ENCODE results near the gene ANKS6. TPM values are rescaled to one million over a fixed set of nuclear protein-coding genes. Genes with fewer than 3 reads are reported as not detected.

ANKS6 gene
- total RNA-seq, 1 experiment from 2014 or later = 46.3 TPM

GRCh38 chr9:98801561-98801960, 5.2 kb upstream of the ANKS6 start:
- Histone ChIP-seq H2BK20ac (ENCODE audit: low read depth, low read length, poor library complexity, severe bottlenecking) (no peak overlapping the region), H3K23ac (ENCODE audit: insufficient read length, low read depth, low read length) (no peak overlapping the region), H2BK5ac (ENCODE audit: insufficient read length, low read length) (no peak overlapping the region), H2BK12ac (ENCODE audit: insufficient read length, low read depth, low read length) (no peak overlapping the region), H3K79me2 (ENCODE audit: insufficient read depth, low read length) (no peaks in the 10 kb centered on the region), H3K14ac (ENCODE audit: insufficient read depth, low read length) (no peak overlapping the region), H4K5ac (ENCODE audit: insufficient read length, low read depth, low read length) (no peak overlapping the region), H3K79me1 (ENCODE audit: insufficient read depth, low read depth, low read length, poor library complexity, severe bottlenecking) (no peaks in the 10 kb centered on the region), H2AFZ (ENCODE audit: low read length) (no peak overlapping the region), H2AK5ac (ENCODE audit: insufficient read length, low read length) (no peak overlapping the region), H2BK15ac (ENCODE audit: low read depth, low read length) (no peak overlapping the region), H3K18ac (ENCODE audit: insufficient read length, low read depth, low read length) (no peak overlapping the region), H3K9ac (ENCODE audit: extremely low read depth, insufficient read length, low read length) (no peak overlapping the region), H3K9me3 (ENCODE audit: control insufficient read depth, low read depth, low read length) (no peaks in the 10 kb centered on the region), H2BK120ac (ENCODE audit: low read depth, low read length, poor library complexity, severe bottlenecking) (no peak overlapping the region), H3K27ac (ENCODE audit: insufficient read length, low read depth, low read length) (no peak overlapping the region), H4K8ac (replicated peaks; ENCODE audit: insufficient read length, low read depth, low read length) (no peak overlapping the region), H3K4me2 (ENCODE audit: insufficient read depth, insufficient read length, low read length) (no peak overlapping the region), H3K4me1 (ENCODE audit: insufficient read depth, low read length) (no peaks in the 10 kb centered on the region; the same call in 1 of the 2 replicates), H4K91ac (ENCODE audit: insufficient read length, low read depth, low read length) (no peak overlapping the region), H3K27me3 (ENCODE audit: insufficient read depth, low read length) (no peaks in the 10 kb centered on the region), H4K20me1 (ENCODE audit: control insufficient read depth, insufficient read depth, insufficient read length) (no peaks in the 10 kb centered on the region), H3K4ac (ENCODE audit: low read depth, low read length) (no peak overlapping the region), H3K56ac (ENCODE audit: insufficient read length, low read depth, low read length) (no peak overlapping the region), H3K23me2 (ENCODE audit: insufficient read length, low read depth, low read length, poor library complexity, severe bottlenecking) (peaks cover 3% of the 10 kb centered on the region), H3T11ph (ENCODE audit: low read length) (no peak overlapping the region)
- WGBS (ENCODE audit: extremely low coverage, insufficient read length, low lambda C conversion rate) = no CpG with 5 or more reads among the region's 1 CpG
- no peak for TF ChIP-seq CTCF (conservative IDR thresholded peaks at IDR 0.05)
- H3K9me3 Mint-ChIP-seq = peaks cover 9 to 13% of the 10 kb centered on the region in 2 experiments
- peaks cover 3 to 11% (median 8%) of the 10 kb centered on the region in 3 experiments; a peak in 5 of 7 replicates for H3K36me3 Mint-ChIP-seq (ENCODE audit: insufficient read depth in 1 of 3, low read depth in 3 of 3)
- DNase-seq = no peak
- H3K4me3 Mint-ChIP-seq = no peak overlapping the region
- H3K27ac Mint-ChIP-seq = 0 out of 7 replicates have a peak overlapping the region, but pooled peaks of 1 of the 3 experiments have one; percentile 55
- peaks cover 32 to 37% of the 10 kb centered on the region in 2 experiments for H3K4me1 Mint-ChIP-seq
- H3K27me3 Mint-ChIP-seq (ENCODE audit: low read depth) = peaks cover 23% of the 10 kb centered on the region
